Liver (tissue), 9 donors: ENCODE measurements around the gene UBTD2. TPM values are rescaled to one million over a fixed set of nuclear protein-coding genes. Genes with fewer than 3 reads are reported as not detected.

ENCODE experiments used
- DNase-seq: peaks from one replicate; pipeline ENCODE4 v3.0.0-alpha.2; 2017; ENCODE audit warnings: low spot score
- H3K27ac ChIP-seq, 2 donors: one replicate each; pipeline ENCODE4 v1.7.0; 2013; ENCODE audit warnings: inconsistent platforms in 2 of 2, low read length in 2 of 2, control low read depth in 1 of 2, low read depth in 1 of 2, mild to moderate bottlenecking in 1 of 2
- H3K27me3 ChIP-seq, 4 donors: one replicate each; pipeline versions ENCODE4 v1.6.1 to v1.7.0; 2013; ENCODE audit warnings: low read length in 3 of 4, inconsistent platforms in 1 of 4, mild to moderate bottlenecking in 1 of 4, moderate library complexity in 1 of 4; ENCODE audit not compliant: control insufficient read depth in 4 of 4, insufficient read depth in 4 of 4
- H3K36me3 ChIP-seq, 4 donors: one replicate each; pipeline versions ENCODE4 v1.6.1 to v1.7.0; 2013; ENCODE audit warnings: low read length in 3 of 4, mild to moderate bottlenecking in 3 of 4, low read depth in 1 of 4, moderate library complexity in 1 of 4; ENCODE audit not compliant: control insufficient read depth in 4 of 4, insufficient read depth in 3 of 4
- H3K4me1 ChIP-seq, 4 donors: one replicate each; pipeline versions ENCODE4 v1.6.1 to v1.7.0; 2013; ENCODE audit warnings: low read length in 3 of 4, mild to moderate bottlenecking in 3 of 4, moderate library complexity in 1 of 4; ENCODE audit not compliant: control insufficient read depth in 4 of 4, insufficient read depth in 4 of 4
- H3K4me3 ChIP-seq, 3 donors: one replicate each; pipeline versions ENCODE4 v1.6.1 to v1.7.0; 2013; ENCODE audit warnings: low read length in 3 of 3, control low read depth in 1 of 3, low read depth in 1 of 3, mild to moderate bottlenecking in 1 of 3
- H3K9ac ChIP-seq, 2 donors: one replicate each; pipeline ENCODE4 v1.7.0; 2013; ENCODE audit warnings: low read length in 2 of 2, mild to moderate bottlenecking in 2 of 2, moderate library complexity in 2 of 2, control low read depth in 1 of 2, low read depth in 1 of 2
- H3K9me3 ChIP-seq, 4 donors: one replicate each; pipeline versions ENCODE4 v1.6.1 to v1.7.0; 2013; ENCODE audit warnings: low read length in 3 of 4; ENCODE audit not compliant: control insufficient read depth in 4 of 4
- ATF3 ChIP-seq: IDR thresholded peaks from 2 replicates; pipeline ENCODE4 v1.6.1; 2016; ENCODE audit warnings: antibody characterized with exemption
- CTCF ChIP-seq: fragments of 150-350 bp; IDR thresholded peaks from 2 replicates; pipeline ENCODE4 v1.5.1; 2017; ENCODE audit warnings: improper control_type of control experiment, low read depth, low read length; ENCODE audit not compliant: missing input control
- EGR1 ChIP-seq, 2 donors: IDR thresholded peaks; 2 replicates each; pipeline ENCODE4 v1.6.1; 2016 to 2018; ENCODE audit warnings: antibody characterized with exemption in 2 of 2, low read depth in 2 of 2
- FOXA1 ChIP-seq: IDR thresholded peaks from 2 replicates; pipeline ENCODE4 v1.6.1; 2016; ENCODE audit warnings: antibody characterized with exemption
- GABPA ChIP-seq, 2 donors: IDR thresholded peaks in 1 of 2; conservative IDR thresholded peaks in 1 of 2; 2 replicates each; pipeline ENCODE4 v1.6.1; 2016; ENCODE audit warnings: antibody characterized with exemption in 2 of 2, mild to moderate bottlenecking in 1 of 2, moderate library complexity in 1 of 2
- HNF4A ChIP-seq, 2 donors: conservative IDR thresholded peaks; 2 replicates each; pipeline ENCODE4 v1.6.1; 2016; ENCODE audit warnings: antibody characterized with exemption in 2 of 2, mild to moderate bottlenecking in 2 of 2
- HNF4G ChIP-seq: IDR thresholded peaks from 2 replicates; pipeline ENCODE4 v1.6.1; 2016; ENCODE audit warnings: antibody characterized with exemption
- JUND ChIP-seq, 2 donors: IDR thresholded peaks; 2 replicates each; pipeline ENCODE4 v1.6.1; 2016; ENCODE audit warnings: antibody characterized with exemption in 2 of 2
- MAX ChIP-seq: IDR thresholded peaks from 2 replicates; pipeline ENCODE4 v1.6.1; 2016; ENCODE audit warnings: antibody characterized with exemption
- NR2F2 ChIP-seq: IDR thresholded peaks from 2 replicates; pipeline ENCODE4 v1.6.1; 2016; ENCODE audit warnings: antibody characterized with exemption
- RAD21 ChIP-seq, 2 donors: IDR thresholded peaks; 2 replicates each; pipeline ENCODE4 v1.6.1; 2016; ENCODE audit warnings: antibody characterized with exemption in 2 of 2, mild to moderate bottlenecking in 2 of 2
- REST ChIP-seq: IDR thresholded peaks from 2 replicates; pipeline ENCODE4 v1.6.1; 2016; ENCODE audit warnings: antibody characterized with exemption, mild to moderate bottlenecking
- RXRA ChIP-seq, 2 donors: IDR thresholded peaks; 2 replicates each; pipeline ENCODE4 v1.6.1; 2017 to 2018; ENCODE audit warnings: antibody characterized with exemption in 2 of 2, mild to moderate bottlenecking in 1 of 2
- TAF1 ChIP-seq: conservative IDR thresholded peaks from 2 replicates; pipeline ENCODE4 v1.6.1; 2016; ENCODE audit warnings: antibody characterized with exemption, mild to moderate bottlenecking
- WGBS: extraction: QIAGEN DNeasy Blood & Tissue Kit; methylation state at CpG from one replicate; pipeline ENCODE4 v1.1.7; 2013; 5-methylcytosine and 5-hydroxymethylcytosine counted together
- polyA plus RNA-seq, 2 donors: library from polyadenylated mRNA; stranded (reverse) in 1 of 2; unstranded in 1 of 2; fragments of 200-250 nt in 1 of 2; fragments of >200 nt in 1 of 2; fragmentation: Nextera tagmentation in 1 of 2; extraction: Ambion mirVana in 1 of 2; gene quantifications; one replicate each; pipeline versions ENCODE4 v1.2.1 to v1.2.3, GENCODE V29; 2013 to 2015
- total RNA-seq, 2 donors: library from RNA; depleted of rRNA; stranded (reverse); fragments of >200 nt; gene quantifications; one replicate each; pipeline ENCODE4 v1.2.3, GENCODE V29; 2014
- donor health status: healthy.
- donor health status: healthy.
- donor health status: healthy.
- donor health status: healthy.
- donor health status: healthy.

The UBTD2 gene
- total and polyA plus RNA-seq, 4 donors, result 4.4 to 8.3 (median 6.6) TPM

GRCh38 chr5:172264815-172265395, 18.7 kb downstream of the UBTD2 start:
- no peak overlapping the region for H3K4me3 ChIP-seq

More at GRCh38 chr5:172264815-172265395, 18.7 kb downstream of the UBTD2 start:
- 90% methylated on average over 4 of the region's 4 CpGs for WGBS
- Histone ChIP-seq H3K27ac (no peak overlapping the region), H3K9me3 (no peaks in the 10 kb centered on the region), H3K9ac (no peak overlapping the region), H3K4me1 (no peaks in the 10 kb centered on the region), H3K36me3 (no peaks in the 10 kb centered on the region), H3K27me3 (no peaks in the 10 kb centered on the region)
- no peak for TF ChIP-seq HNF4A (conservative IDR thresholded peaks at IDR 0.05)
- no peak for TF ChIP-seq JUND (IDR thresholded peaks at IDR 0.05)
- TF ChIP-seq TAF1, result no peak
- no peak for TF ChIP-seq MAX
- TF ChIP-seq REST, result no peak
- TF ChIP-seq NR2F2, result no peak
- TF ChIP-seq ATF3, result no peak
- no peak for TF ChIP-seq RXRA (IDR thresholded peaks at IDR 0.05)
- no peak for TF ChIP-seq HNF4G
- TF ChIP-seq FOXA1, result no peak
- TF ChIP-seq GABPA (IDR thresholded peaks at IDR 0.05 in 1 of 2, conservative IDR thresholded peaks at IDR 0.05 in 1 of 2), result no peak
- TF ChIP-seq CTCF, result no peak
- no peak for TF ChIP-seq EGR1 (IDR thresholded peaks at IDR 0.05; ENCODE audit: low read depth in 2 of 2)
- TF ChIP-seq RAD21 (IDR thresholded peaks at IDR 0.05), result no peak
- DNase-seq, result no peak
